ENCODE measurements around the gene TNXB. TPM values are rescaled to one million over a fixed set of nuclear protein-coding genes. Genes with fewer than 3 reads are reported as not detected.

The TNXB gene
- total RNA-seq, 4 donors from 2014 or later, result 10.5 to 102 (median 31.0) TPM

DNA sequence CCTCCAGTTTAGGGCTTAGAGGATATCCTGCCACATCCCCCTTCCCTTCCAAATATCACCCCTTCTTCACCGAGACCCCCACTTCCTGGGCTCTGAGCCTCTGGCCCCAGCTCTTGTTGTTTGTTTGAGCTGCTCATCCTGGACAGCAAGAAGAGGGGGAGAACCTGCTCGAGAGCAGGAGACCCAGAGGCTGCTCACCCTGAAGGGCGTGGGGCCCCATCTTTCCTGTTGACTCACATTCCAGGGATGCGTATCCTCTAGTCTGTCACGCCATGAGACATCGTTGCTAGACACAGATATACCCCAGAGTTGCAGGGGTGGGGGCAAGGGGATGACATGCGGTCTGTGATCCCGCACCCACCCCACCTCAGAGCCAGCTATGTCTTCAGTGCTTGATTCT is 5.7 kb upstream of the TNXB start:
- DNase-seq, result no peak
- peak overlapping the region; percentile 26 to 88 (median 85) for H3K27ac ChIP-seq
- intact Hi-C loops (cut with DNase I), result no loop called here
- TF ChIP-seq CTCF (IDR thresholded peaks at IDR 0.05) (no peak), POLR2A (IDR thresholded peaks at IDR 0.05) (no peak)
- no peaks in the 10 kb centered on the region for H3K27me3 ChIP-seq
- peaks cover 5 to 68% (median 51%) of the 10 kb centered on the region in 3 donors for H3K4me1 ChIP-seq
- H3K9me3 ChIP-seq, result no peaks in the 10 kb centered on the region
- H3K36me3 ChIP-seq, result peaks cover 17 to 56% (median 34%) of the 10 kb centered on the region in 3 donors
- WGBS, 2 donors, result 59 to 76% methylated on average over 6 to 8 of the region's 8 CpGs
- no peak overlapping the region for H3K4me3 ChIP-seq

DNA sequence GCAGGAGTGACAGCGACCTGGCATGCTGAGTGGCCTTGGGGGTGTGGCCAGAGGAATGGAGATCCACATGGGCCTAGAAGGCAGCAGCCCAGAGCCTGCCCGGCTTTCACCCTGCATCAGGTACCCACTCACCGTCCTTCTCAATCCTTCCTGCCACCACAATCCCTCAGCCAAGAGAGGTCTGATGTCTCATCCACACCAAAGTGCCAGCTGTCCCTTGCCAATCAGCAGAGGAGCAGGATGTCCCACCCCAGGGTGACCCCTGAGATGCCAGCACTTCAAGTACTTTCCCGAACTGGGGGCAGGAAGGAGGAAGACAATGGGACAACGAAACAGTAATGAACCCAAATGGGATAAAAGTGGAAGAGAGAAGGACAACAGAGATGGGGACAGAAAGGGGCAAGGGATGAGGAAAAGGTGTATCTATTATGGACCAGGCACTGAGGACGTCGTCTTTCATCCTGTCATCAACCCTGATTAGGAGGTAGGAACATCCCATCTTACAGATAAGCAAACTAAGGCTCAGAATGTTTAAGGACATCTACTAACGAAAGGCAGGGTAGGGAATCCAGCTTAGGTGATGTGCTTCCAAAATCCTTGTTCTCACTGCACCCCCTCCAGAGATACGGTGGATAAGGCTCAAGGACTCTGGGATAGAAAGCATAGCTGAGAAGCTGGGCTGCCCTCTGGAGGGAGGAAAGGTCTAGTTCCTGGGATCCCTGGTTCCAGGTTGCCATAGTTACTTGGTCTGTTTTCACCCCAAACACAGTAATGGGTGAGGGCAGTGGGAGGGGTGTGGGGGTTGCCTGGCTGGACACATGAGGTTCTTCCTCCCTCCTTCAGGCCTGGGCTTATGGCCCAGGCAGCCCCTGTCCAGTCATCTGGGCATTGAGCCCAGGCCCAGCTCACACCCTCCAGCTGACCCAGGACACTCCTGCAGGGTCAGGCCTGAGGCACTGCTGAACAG is 4.5 kb upstream of the TNXB start:
- no peak for DNase-seq
- H3K4me3 ChIP-seq, result no peak overlapping the region
- peaks cover 0 to 5% (median 0%) of the 10 kb centered on the region in 4 donors for H3K27me3 ChIP-seq
- peaks cover 14 to 68% (median 43%) of the 10 kb centered on the region in 3 donors for H3K4me1 ChIP-seq
- no peaks in the 10 kb centered on the region for H3K9me3 ChIP-seq
- peak overlapping the region; percentile 26 to 88 (median 85) for H3K27ac ChIP-seq
- 61 to 72% methylated on average over 9 of the region's 9 CpGs for WGBS, 2 donors
- peak in 2 of 6 experiments; percentile 11 to 19 for TF ChIP-seq CTCF (IDR thresholded peaks at IDR 0.05)
- TF ChIP-seq POLR2A (IDR thresholded peaks at IDR 0.05), result no peak
- intact Hi-C loops (cut with DNase I), result no loop called here
- peaks cover 13 to 45% (median 28%) of the 10 kb centered on the region in 3 donors for H3K36me3 ChIP-seq

DNA sequence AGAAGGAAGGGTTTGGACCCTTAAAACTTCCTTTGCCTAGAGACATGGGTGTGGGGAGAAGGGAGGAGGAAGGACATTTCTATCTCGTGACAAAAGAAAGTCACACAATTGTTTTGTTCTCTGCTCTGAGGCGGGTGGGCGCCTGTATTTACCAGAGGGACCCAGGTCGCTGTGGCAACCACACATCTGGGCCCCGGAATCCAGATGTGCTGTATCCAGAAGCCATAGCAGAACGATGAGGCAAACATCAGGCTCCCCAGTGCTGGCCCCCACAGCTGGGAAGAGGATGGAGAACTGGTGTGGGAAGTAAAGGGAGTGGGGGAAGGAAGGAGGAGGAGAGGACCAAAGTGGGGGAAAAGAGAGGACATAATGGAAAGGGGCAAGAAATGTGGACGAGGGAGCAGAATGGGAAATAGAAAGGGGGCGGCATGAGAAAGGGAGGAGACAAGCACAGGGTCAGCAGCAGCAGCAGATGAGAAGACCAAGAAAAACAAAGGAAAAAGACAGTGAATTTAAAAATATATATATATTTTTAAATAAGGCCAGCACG is 3.4 kb upstream of the TNXB start:
- TF ChIP-seq CTCF (IDR thresholded peaks at IDR 0.05) (no peak), POLR2A (IDR thresholded peaks at IDR 0.05) (no peak)
- Histone ChIP-seq H3K4me3 (no peak overlapping the region), H3K9me3 (no peaks in the 10 kb centered on the region), H3K36me3 (peaks cover 6 to 34% (median 19%) of the 10 kb centered on the region in 3 donors), H3K4me1 (peaks cover 25 to 76% (median 54%) of the 10 kb centered on the region in 3 donors), H3K27ac (peak overlapping the region; percentile 24 to 89 (median 85)), H3K27me3 (peaks cover 0 to 6% (median 0%) of the 10 kb centered on the region in 4 donors)
- intact Hi-C loops (cut with DNase I), result no loop called here
- WGBS, 2 donors, result 46 to 57% methylated on average over 9 of the region's 9 CpGs
- no peak for DNase-seq

GRCh38 chr6:32111424-32112066 is 2.4 kb upstream of the TNXB start:
- Histone ChIP-seq H3K9me3 (no peaks in the 10 kb centered on the region), H3K4me3 (no peak overlapping the region), H3K27ac (peak overlapping the region; percentile 3 to 89 (median 85)), H3K27me3 (peaks cover 0 to 6% (median 0%) of the 10 kb centered on the region in 4 donors), H3K36me3 (peaks cover 0 to 24% (median 11%) of the 10 kb centered on the region in 3 donors), H3K4me1 (peaks cover 29 to 86% (median 60%) of the 10 kb centered on the region in 3 donors)
- intact Hi-C loops (cut with DNase I), result no loop called here
- no peak for DNase-seq
- TF ChIP-seq POLR2A (IDR thresholded peaks at IDR 0.05) (no peak), CTCF (IDR thresholded peaks at IDR 0.05) (no peak)
- 53 to 65% methylated on average over 7 of the region's 7 CpGs for WGBS, 2 donors
